Aorta (tissue), 5 donors: ENCODE results near the gene ZRANB3. TPM values are rescaled to one million over a fixed set of nuclear protein-coding genes. Genes with fewer than 3 reads are reported as not detected.
"Not testable (repeated sequence)": the region's sequence is repeated elsewhere in the genome, so short reads cannot be mapped to it uniquely, and the experiment has no call there.

ENCODE experiments used
- ATAC-seq: fragments of 200-7000 bp; cut with Tn5 transposase; one replicate; pipeline ENCODE4 v1.9.1; 2022; ENCODE audit warnings: moderate library complexity; ENCODE audit not compliant: low FRiP score
- DNase-seq, 2 donors: peaks; one replicate each; pipeline ENCODE4 v3.0.0-alpha.2; 2020
- H3K27ac ChIP-seq, 2 donors: one replicate each; pipeline ENCODE4 v1.5.1; 2013; ENCODE audit warnings: low read length in 2 of 2, mild to moderate bottlenecking in 2 of 2, moderate library complexity in 2 of 2, control low read depth in 1 of 2, inconsistent platforms in 1 of 2, low read depth in 1 of 2
- H3K27me3 ChIP-seq, 2 donors: one replicate each; pipeline ENCODE4 v1.6.1; 2013; ENCODE audit warnings: control low read depth in 1 of 2, low read length in 1 of 2, mild to moderate bottlenecking in 1 of 2, moderate library complexity in 1 of 2; ENCODE audit not compliant: insufficient read depth in 2 of 2, control insufficient read depth in 1 of 2
- H3K36me3 ChIP-seq, 2 donors: one replicate each; pipeline ENCODE4 v1.6.1; 2013; ENCODE audit warnings: control low read depth in 1 of 2, low read length in 1 of 2, mild to moderate bottlenecking in 1 of 2; ENCODE audit not compliant: insufficient read depth in 2 of 2, control insufficient read depth in 1 of 2
- H3K4me1 ChIP-seq, 2 donors: one replicate each; pipeline ENCODE4 v1.6.1; 2013; ENCODE audit warnings: low read length in 2 of 2, control low read depth in 1 of 2, mild to moderate bottlenecking in 1 of 2, moderate library complexity in 1 of 2; ENCODE audit not compliant: insufficient read depth in 2 of 2, control insufficient read depth in 1 of 2
- H3K4me3 ChIP-seq, 2 donors: one replicate each; pipeline ENCODE4 v1.5.1; 2013; ENCODE audit warnings: low read length in 2 of 2, control low read depth in 1 of 2, mild to moderate bottlenecking in 1 of 2
- H3K9me3 ChIP-seq: one replicate; pipeline ENCODE4 v1.6.1; 2013; ENCODE audit warnings: mild to moderate bottlenecking, low read length; ENCODE audit not compliant: control insufficient read depth
- WGBS, 2 donors: extraction: QIAGEN DNeasy Blood & Tissue Kit; methylation state at CpG; one replicate each; pipeline ENCODE4 v1.1.7; 2013; 5-methylcytosine and 5-hydroxymethylcytosine counted together
- intact Hi-C, 2 donors: fragments of 100-400 bp; cut with DNase I; formaldehyde crosslinking; loops; one replicate each; pipeline versions ENCODE4 v1.14.2 to v1.15.0; 2022
- polyA plus RNA-seq, 2 donors: library from polyadenylated mRNA; stranded (reverse); fragments of 200-250 nt; gene quantifications; one replicate each; pipeline ENCODE4 v1.2.3, GENCODE V29; 2013
- total RNA-seq, 2 donors: library from RNA; stranded (reverse); fragmentation: NEBNext Ultra II Directional; extraction: Animal tissue kit (Norgen Biotek cat#: 25700); gene quantifications; one replicate each; pipeline ENCODE4 v1.2.1, GENCODE V29; 2021
- donor health status: healthy with polysubstance abuse.
- donor health status: Bipolar disorder and iron deficiency.
- donor health status: DM: no; HTN: no; CAD: no.
- donor health status: DM: no; HTN: no; CAD: no.
- donor health status: DM: yes; HTN: yes; CAD: no.

Gene ZRANB3
- total and polyA plus RNA-seq, 4 donors: 3.6 to 4.2 (median 3.8) TPM; not detected in 1

GRCh38 chr2:135299658-135300244, 231.3 kb downstream of the ZRANB3 start:
- Histone ChIP-seq H3K27me3 (no peaks in the 10 kb centered on the region), H3K27ac (no peak overlapping the region), H3K36me3 (no peaks in the 10 kb centered on the region), H3K4me1 (no peaks in the 10 kb centered on the region), H3K4me3 (no peak overlapping the region), H3K9me3 (peaks cover 4% of the 10 kb centered on the region)
- DNase-seq (no peak), ATAC-seq (no peak)
- WGBS, 2 donors: 94 to 96% methylated on average over 1 of the region's 1 CpG
- intact Hi-C loops: no loop called here

- ATAC-seq: no peak
- intact Hi-C loops: no loop called here
- no peaks in the 10 kb centered on the region for H3K36me3 ChIP-seq
These were observed 231.9 kb downstream of the ZRANB3 start for GRCh38 chr2:135299165-135299564.

GRCh38 chr2:135287121-135287520, 243.9 kb downstream of the ZRANB3 start:
- H3K4me1 ChIP-seq, H3K36me3 ChIP-seq, H3K9me3 ChIP-seq, H3K27me3 ChIP-seq, H3K4me3 ChIP-seq, ATAC-seq, H3K27ac ChIP-seq, intact Hi-C loops, DNase-seq: not testable (repeated sequence)

More at GRCh38 chr2:135299165-135299564, 231.9 kb downstream of the ZRANB3 start:
- WGBS, 2 donors: 89 to 93% methylated on average over 2 of the region's 2 CpGs
- DNase-seq: no peak
- Histone ChIP-seq H3K4me3 (no peak overlapping the region), H3K27ac (no peak overlapping the region), H3K4me1 (no peaks in the 10 kb centered on the region), H3K9me3 (peaks cover 4% of the 10 kb centered on the region), H3K27me3 (no peaks in the 10 kb centered on the region)

GRCh38 chr2:135285391-135285790, 245.6 kb downstream of the ZRANB3 start:
- Histone ChIP-seq H3K27ac (no peak overlapping the region), H3K27me3 (no peaks in the 10 kb centered on the region), H3K9me3 (no peaks in the 10 kb centered on the region), H3K36me3 (no peaks in the 10 kb centered on the region), H3K4me1 (no peaks in the 10 kb centered on the region), H3K4me3 (no peak overlapping the region)
- intact Hi-C loops: no loop called here
- 63 to 65% methylated on average over 3 of the region's 3 CpGs for WGBS, 2 donors
- DNase-seq: no peak
- ATAC-seq: no peak

GRCh38 chr2:135281379-135281778, 249.6 kb downstream of the ZRANB3 start:
- no peaks in the 10 kb centered on the region for H3K36me3 ChIP-seq
- whole genome bisulfite sequencing, 2 donors: 95 to 96% methylated on average over 1 of the region's 1 CpG

GRCh38 chr2:135279209-135279608, 251.8 kb downstream of the ZRANB3 start:
- DNase-seq (no peak), ATAC-seq (no peak)
- Histone ChIP-seq H3K27me3 (no peaks in the 10 kb centered on the region), H3K36me3 (no peaks in the 10 kb centered on the region), H3K9me3 (no peaks in the 10 kb centered on the region), H3K4me3 (no peak overlapping the region), H3K27ac (no peak overlapping the region), H3K4me1 (no peaks in the 10 kb centered on the region)
- intact Hi-C loops: no loop called here

More at GRCh38 chr2:135281379-135281778, 249.6 kb downstream of the ZRANB3 start:
- Histone ChIP-seq H3K27me3 (no peaks in the 10 kb centered on the region), H3K27ac (no peak overlapping the region), H3K4me1 (no peaks in the 10 kb centered on the region), H3K9me3 (no peaks in the 10 kb centered on the region), H3K4me3 (no peak overlapping the region)
- ATAC-seq (no peak), DNase-seq (no peak)
- intact Hi-C loops: no loop called here

GRCh38 chr2:135276525-135276924, 254.5 kb downstream of the ZRANB3 start:
- ATAC-seq: no peak
- no peaks in the 10 kb centered on the region for H3K4me1 ChIP-seq
- no peaks in the 10 kb centered on the region for H3K36me3 ChIP-seq
- H3K27me3 ChIP-seq: no peaks in the 10 kb centered on the region
- H3K9me3 ChIP-seq: no peaks in the 10 kb centered on the region
- 81 to 84% methylated on average over 2 of the region's 2 CpGs for WGBS, 2 donors
- intact Hi-C loops: no loop called here
- no peak overlapping the region for H3K27ac ChIP-seq
- H3K4me3 ChIP-seq: no peak overlapping the region
- DNase-seq: no peak

- H3K4me1 ChIP-seq: no peaks in the 10 kb centered on the region
These were observed 260.0 kb downstream of the ZRANB3 start for GRCh38 chr2:135271006-135271405.

GRCh38 chr2:135265960-135266490, 265.0 kb downstream of the ZRANB3 start:
- H3K4me3 ChIP-seq: no peak overlapping the region
- no peak overlapping the region for H3K27ac ChIP-seq
- intact Hi-C loops: no loop called here
- H3K9me3 ChIP-seq: no peaks in the 10 kb centered on the region
- ATAC-seq (no peak), DNase-seq (no peak)
- no peaks in the 10 kb centered on the region for H3K4me1 ChIP-seq
- WGBS, 2 donors: 91 to 97% methylated on average over 6 of the region's 6 CpGs
- no peaks in the 10 kb centered on the region for H3K27me3 ChIP-seq
- H3K36me3 ChIP-seq: no peaks in the 10 kb centered on the region

More at GRCh38 chr2:135271006-135271405, 260.0 kb downstream of the ZRANB3 start:
- DNase-seq (no peak), ATAC-seq (no peak)
- intact Hi-C loops: no loop called here
- Histone ChIP-seq H3K27ac (no peak overlapping the region), H3K27me3 (no peaks in the 10 kb centered on the region), H3K36me3 (no peaks in the 10 kb centered on the region), H3K4me3 (no peak overlapping the region), H3K9me3 (no peaks in the 10 kb centered on the region)
- 91 to 92% methylated on average over 2 of the region's 2 CpGs for WGBS, 2 donors
